Ovary (tissue), 3 donors: Measurements from ENCODE around the gene AFAP1.

ENCODE experiments used
- CTCF ChIP-seq, 3 donors: fragments of 450-650 bp in 2 of 3; fragments of 200-600 bp in 1 of 3; IDR thresholded peaks; one replicate each; pipeline versions ENCODE4 v1.5.1 to v1.8.0; 2016 to 2022; ENCODE audit warnings: antibody characterized with exemption in 3 of 3, mild to moderate bottlenecking in 1 of 3
- EP300 ChIP-seq: sonication (generic); formaldehyde crosslinking; IDR thresholded peaks from one replicate; pipeline ENCODE4 v1.6.1; 2017; ENCODE audit warnings: antibody characterized with exemption
- POLR2A ChIP-seq: fragments of 450-650 bp; IDR thresholded peaks from one replicate; pipeline ENCODE4 v1.6.1; 2017; ENCODE audit warnings: antibody characterized with exemption, mild to moderate bottlenecking, moderate library complexity
- donor health status: DM: no; HTN: no; CAD: no.

- no peak for TF ChIP-seq CTCF (IDR thresholded peaks at IDR 0.05)
- TF ChIP-seq EP300: no peak
- TF ChIP-seq POLR2A: no peak
Observed at GRCh38 chr4:7799736-7800135, 139.9 kb downstream of the AFAP1 start.
